Ammon's horn (tissue), 1 donor: ENCODE measurements around the gene SYNDIG1.

ENCODE experiments used
- DNase-seq: peaks from one replicate; pipeline ENCODE4 v3.0.0-alpha.2; 2016; ENCODE audit warnings: low spot score

The SYNDIG1 gene

DNA sequence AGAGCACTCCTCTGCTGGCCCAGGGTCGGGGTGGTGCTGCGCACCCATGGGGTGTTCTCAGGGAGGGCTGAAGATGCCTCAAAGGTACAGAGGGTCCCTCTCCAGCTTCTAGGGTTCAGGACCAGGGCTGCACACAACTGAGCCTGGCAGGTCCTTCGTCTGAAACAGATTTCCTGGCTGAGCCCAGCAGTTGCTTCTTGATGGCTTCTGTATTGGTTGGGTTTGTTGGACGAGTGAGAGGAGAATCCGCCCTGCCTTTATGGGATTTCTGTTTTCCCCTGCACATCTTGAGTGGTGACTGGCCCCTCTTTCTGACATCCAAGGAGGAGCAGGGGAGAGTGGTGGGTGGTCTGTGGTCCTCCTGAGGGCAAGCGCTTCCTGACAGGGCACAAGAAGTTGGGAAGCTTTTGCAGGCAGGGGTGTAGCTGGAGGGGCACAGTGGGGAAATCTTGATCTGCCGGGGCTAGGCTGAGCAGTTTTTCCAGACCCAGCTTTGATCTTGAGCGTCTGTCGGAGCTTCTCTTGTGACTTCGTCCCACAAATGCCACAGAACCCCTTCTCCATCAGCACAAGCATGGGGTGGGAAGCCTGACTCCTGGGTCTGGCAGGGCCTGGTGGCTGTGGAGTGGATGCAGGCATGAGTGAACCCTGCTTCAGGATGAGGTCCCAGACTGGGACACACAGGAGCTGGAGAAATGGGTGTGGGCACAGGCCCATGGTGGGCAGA is 116.5 kb downstream of the SYNDIG1 start:
- no peak for DNase-seq

GRCh38 chr20:24586523-24586840 is 117.1 kb downstream of the SYNDIG1 start:
- no peak for DNase-seq

- DNase-seq = peak; percentile 62
Observed at GRCh38 chr20:24587384-24588046, 118.1 kb downstream of the SYNDIG1 start.

- no peak for DNase-seq
Observed at GRCh38 chr20:24588047-24588635, 118.7 kb downstream of the SYNDIG1 start.

- no peak for DNase-seq
Observed at GRCh38 chr20:24588725-24589340, 119.4 kb downstream of the SYNDIG1 start.

GRCh38 chr20:24589381-24589780 is 120.0 kb downstream of the SYNDIG1 start:
- no peak for DNase-seq

DNA sequence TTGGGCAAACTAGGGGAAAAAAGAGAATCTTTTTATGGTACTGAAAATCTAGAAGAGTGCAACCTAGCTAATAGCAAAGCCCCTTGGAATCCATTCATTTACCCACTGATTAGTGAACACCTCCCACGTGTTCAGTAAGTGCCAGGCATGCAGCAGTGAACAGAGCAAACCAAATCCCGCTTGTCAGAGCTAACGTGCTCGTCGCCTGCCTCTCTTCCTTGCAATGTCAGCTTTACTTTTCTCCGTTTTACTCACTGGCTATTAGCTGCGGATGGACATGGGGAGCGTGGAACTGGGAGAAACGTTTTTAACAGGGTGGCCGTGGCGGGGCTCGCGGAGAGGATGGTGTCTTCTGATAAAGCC is 120.4 kb downstream of the SYNDIG1 start:
- DNase-seq = peak; percentile 29

- DNase-seq = no peak
Observed at GRCh38 chr20:24590178-24590982, 121.0 kb downstream of the SYNDIG1 start.

GRCh38 chr20:24597051-24597450 is 127.6 kb downstream of the SYNDIG1 start:
- DNase-seq = no peak

GRCh38 chr20:24598346-24598745 is 128.9 kb downstream of the SYNDIG1 start:
- no peak for DNase-seq

GRCh38 chr20:24598996-24599395 is 129.6 kb downstream of the SYNDIG1 start:
- no peak for DNase-seq

- no peak for DNase-seq
Observed at GRCh38 chr20:24600012-24600411, 130.6 kb downstream of the SYNDIG1 start.

DNA sequence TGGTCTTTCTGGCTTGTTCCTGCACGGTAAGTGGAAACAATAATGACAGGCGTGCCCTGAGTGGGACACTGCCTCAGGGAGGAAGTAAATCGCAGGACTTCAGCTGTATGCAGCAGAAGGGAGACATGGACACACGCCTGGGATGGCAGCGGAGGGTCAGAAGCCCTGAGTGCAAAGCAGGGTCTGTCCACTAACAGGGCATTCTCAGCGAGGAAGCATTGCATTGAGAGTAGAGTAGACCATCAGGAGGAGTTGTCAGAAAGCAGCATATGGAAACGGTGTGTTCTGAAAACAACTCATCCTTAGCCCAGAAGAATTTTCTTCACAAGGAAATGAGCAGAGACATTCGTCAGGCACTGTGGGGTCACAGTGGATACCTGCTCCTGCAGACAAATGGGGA is 134.0 kb downstream of the SYNDIG1 start:
- DNase-seq = no peak

- DNase-seq = no peak
Observed at GRCh38 chr20:24604966-24605665, 135.7 kb downstream of the SYNDIG1 start.

DNA sequence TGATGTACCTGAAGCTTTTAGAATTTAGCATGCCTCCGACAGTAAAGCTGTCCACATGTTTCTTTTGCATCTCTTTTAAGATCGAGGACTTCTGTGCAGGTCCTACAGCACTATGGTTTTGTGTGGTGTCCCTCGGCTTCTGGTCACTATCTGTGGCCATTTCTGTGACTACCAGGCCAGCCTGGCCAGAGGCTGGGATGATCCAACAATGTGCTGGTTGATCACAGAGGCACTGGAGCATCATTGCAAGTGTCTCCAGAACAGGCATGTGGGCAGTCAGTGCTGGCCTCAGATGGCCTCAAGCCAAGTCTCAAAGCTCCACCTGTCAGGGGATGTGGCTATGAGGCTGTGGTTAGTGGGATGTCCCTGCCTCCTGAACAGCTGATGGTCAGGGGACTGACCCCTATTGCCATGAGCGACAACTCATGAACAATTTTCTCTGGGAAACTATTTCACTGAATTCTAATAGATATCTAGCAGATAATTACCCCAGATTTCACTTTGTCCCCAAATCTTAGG is 136.6 kb downstream of the SYNDIG1 start:
- peak; percentile 51 for DNase-seq

- no peak for DNase-seq
Observed at GRCh38 chr20:24607402-24607801, 138.0 kb downstream of the SYNDIG1 start.

- peak; percentile 74 for DNase-seq
Observed at GRCh38 chr20:24608926-24609667, 139.7 kb downstream of the SYNDIG1 start.

DNA sequence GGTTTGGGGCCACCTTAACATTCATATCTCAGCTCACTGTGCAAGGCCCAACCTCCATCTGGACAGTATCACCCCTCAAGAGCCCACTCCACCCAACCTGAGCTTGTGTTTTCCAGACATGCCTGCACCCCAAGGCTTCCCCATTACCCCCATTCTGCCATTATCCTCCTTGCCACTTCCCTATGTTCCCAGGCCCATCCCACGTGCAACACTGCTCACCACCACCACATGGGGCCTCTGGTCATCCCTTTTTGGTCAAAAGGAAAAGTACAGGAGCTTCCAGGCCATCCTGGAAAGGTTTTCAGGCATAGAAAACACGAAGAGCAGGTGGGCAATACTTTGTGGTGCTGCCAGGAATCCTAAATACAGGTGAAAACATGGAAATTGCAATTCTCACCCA is 140.3 kb downstream of the SYNDIG1 start:
- no peak for DNase-seq

DNA sequence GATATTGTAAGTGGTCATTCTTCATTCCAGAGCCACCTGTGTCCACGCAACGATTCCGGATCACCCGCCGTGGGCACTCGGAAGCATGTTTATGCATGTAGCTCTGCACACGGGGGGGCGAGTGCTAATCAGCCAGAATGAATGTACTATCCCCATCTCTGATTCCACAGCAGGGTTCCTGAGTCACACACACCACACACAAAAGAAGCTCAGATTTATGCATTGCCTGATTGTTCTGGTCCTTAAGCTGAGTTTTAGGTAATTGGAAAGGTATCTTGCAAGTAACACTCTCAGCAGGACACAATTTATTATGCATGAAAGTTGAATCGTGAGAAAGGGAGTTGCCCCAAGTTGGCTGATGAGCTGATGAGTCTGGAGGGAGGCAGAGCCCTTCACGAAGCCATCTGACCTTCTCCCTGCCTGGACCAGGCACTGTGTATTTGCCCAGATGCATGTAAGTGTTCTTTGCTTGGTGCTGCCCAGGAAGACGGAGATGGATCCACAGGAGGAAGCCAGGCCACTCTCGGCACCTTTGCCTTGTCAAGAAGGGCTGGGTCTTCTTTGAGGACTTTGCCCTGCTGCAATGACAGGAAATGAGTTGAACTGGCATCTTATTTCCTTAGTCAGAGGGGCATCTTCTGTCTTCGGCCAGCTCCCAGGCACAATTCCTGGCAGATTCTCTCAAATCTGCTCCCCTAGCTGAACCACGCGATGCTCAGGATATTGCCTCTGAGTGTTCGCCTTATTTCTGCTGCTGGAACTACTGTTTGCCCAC is 141.1 kb downstream of the SYNDIG1 start:
- no peak for DNase-seq
